NT2/D1 (cell line): ENCODE data around the gene BEAN1.

ENCODE experiments used
- YY1 ChIP-seq: IDR thresholded peaks from 2 replicates; pipeline ENCODE4 v1.6.1; 2011; ENCODE audit not compliant: insufficient read length, insufficient read depth
- ZNF274 ChIP-seq: IDR thresholded peaks from 2 replicates; pipeline ENCODE4 v1.6.1; 2011; ENCODE audit warnings: mild to moderate bottlenecking, low read depth, low read length

DNA sequence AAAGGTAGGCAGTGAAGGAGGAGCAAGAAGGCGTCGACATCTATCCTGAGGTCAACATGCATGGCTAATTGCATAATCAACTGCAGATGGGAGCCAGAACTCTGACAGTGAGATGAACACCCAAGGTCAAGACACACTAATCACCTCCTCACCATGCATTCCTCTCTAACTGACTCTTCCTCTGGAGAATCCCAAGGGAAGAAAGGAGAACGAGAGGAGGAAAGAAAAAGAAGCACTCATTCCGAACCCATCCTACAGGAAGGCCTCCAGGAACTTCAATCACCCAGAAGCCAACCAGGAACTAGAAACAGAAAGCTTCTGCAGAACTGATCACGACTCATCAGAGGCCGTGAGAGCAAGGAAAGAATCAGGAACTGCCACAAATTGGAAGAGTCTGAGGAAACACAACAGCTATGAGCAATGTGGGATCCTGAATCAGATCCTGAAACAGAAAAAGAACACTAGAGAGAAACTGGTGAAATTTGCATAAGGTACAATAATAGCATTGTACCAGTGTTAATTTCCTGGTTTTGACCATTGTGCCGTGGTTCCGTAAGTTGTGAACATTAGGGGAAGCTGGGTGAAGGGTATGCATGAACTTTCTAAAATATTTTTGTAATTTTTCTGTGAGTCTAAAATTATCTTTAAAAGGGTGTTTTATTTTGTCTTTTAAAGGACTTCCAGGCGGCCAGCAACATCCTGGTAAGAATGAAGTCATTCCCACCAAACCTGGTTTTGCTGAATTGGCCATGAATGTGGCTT is 10.0 kb upstream of the BEAN1 start:
- TF ChIP-seq YY1 (no peak), ZNF274 (no peak)
